SK-N-MC (cell line): ENCODE measurements around the gene USP47.

Experiments used
- DNase-seq: peaks from one replicate; pipeline ENCODE4 v3.0.0-alpha.2; 2011; ENCODE audit warnings: low read depth, low spot score
- H3K27ac ChIP-seq: fragments of 200-600 bp; sonication (generic); 2 replicates; pipeline ENCODE4 v1.5.1; 2016; ENCODE audit warnings: mixed run types
- H3K36me3 ChIP-seq: fragments of 200-600 bp; sonication (generic); 2 replicates; pipeline ENCODE4 v1.6.1; 2017; ENCODE audit warnings: antibody characterized with exemption, low read length, mixed read lengths; ENCODE audit not compliant: insufficient read depth
- H3K4me3 ChIP-seq: fragments of 200-600 bp; sonication (generic); 2 replicates; pipeline ENCODE4 v1.5.1; 2016
- H3K9ac ChIP-seq: fragments of 200-600 bp; sonication (generic); 2 replicates; pipeline ENCODE4 v1.8.0; 2017; ENCODE audit warnings: mixed run types, mixed read lengths; ENCODE audit not compliant: insufficient read length
- H3K9me3 ChIP-seq: fragments of 200-600 bp; sonication (generic); 2 replicates; pipeline ENCODE4 v1.6.1; 2017; ENCODE audit warnings: low read depth, mild to moderate bottlenecking, antibody characterized with exemption, low read length, moderate library complexity, mixed read lengths
- EZH2 ChIP-seq: fragments of 200-600 bp; sonication (generic); IDR thresholded peaks from one replicate; pipeline ENCODE4 v1.6.1; 2017; ENCODE audit warnings: antibody characterized with exemption
- FOXP2 ChIP-seq: optimal IDR thresholded peaks from 2 replicates; pipeline ENCODE3; 2011; ENCODE audit warnings: mild to moderate bottlenecking, moderate library complexity; ENCODE audit not compliant: insufficient read depth; ENCODE audit errors: extremely low read length, control extremely low read depth
- POLR2AphosphoS5 ChIP-seq: IDR thresholded peaks from 2 replicates; pipeline ENCODE4 v1.6.1; 2012; ENCODE audit warnings: mild to moderate bottlenecking, low read depth, low read length, borderline replicate concordance

USP47 gene

GRCh38 chr11:11856638-11857037 is 14.9 kb downstream of the USP47 start:
- H3K36me3 ChIP-seq: no peaks in the 10 kb centered on the region
- TF ChIP-seq POLR2AphosphoS5 (no peak), EZH2 (no peak), FOXP2 (no peak)
- no peak for DNase-seq
- H3K9me3 ChIP-seq: no peaks in the 10 kb centered on the region
- no peak overlapping the region for H3K27ac ChIP-seq
- no peak overlapping the region for H3K4me3 ChIP-seq
- no peak overlapping the region for H3K9ac ChIP-seq

- Histone ChIP-seq H3K9me3 (no peaks in the 10 kb centered on the region), H3K36me3 (no peaks in the 10 kb centered on the region), H3K27ac (no peak overlapping the region), H3K4me3 (no peak overlapping the region), H3K9ac (no peak overlapping the region)
- no peak for DNase-seq
- no peak for TF ChIP-seq EZH2
- TF ChIP-seq POLR2AphosphoS5: no peak
These were observed 16.0 kb downstream of the USP47 start for GRCh38 chr11:11857769-11858168.

GRCh38 chr11:11858676-11859075 is 16.9 kb downstream of the USP47 start:
- H3K27ac ChIP-seq: no peak overlapping the region
- H3K4me3 ChIP-seq: no peak overlapping the region
- H3K9ac ChIP-seq: no peak overlapping the region
- H3K36me3 ChIP-seq: no peaks in the 10 kb centered on the region
- H3K9me3 ChIP-seq: no peaks in the 10 kb centered on the region
- TF ChIP-seq FOXP2 (no peak), EZH2 (no peak), POLR2AphosphoS5 (no peak)
- no peak for DNase-seq

- no peak for TF ChIP-seq EZH2
- TF ChIP-seq POLR2AphosphoS5: no peak
- no peak for TF ChIP-seq FOXP2
- no peak for DNase-seq
- peaks cover 3% of the 10 kb centered on the region; the same call in 1 of the 2 replicates for H3K36me3 ChIP-seq
- no peak overlapping the region for H3K9ac ChIP-seq
- H3K27ac ChIP-seq: no peak overlapping the region
- H3K4me3 ChIP-seq: no peak overlapping the region
- no peaks in the 10 kb centered on the region for H3K9me3 ChIP-seq
These were observed 18.6 kb downstream of the USP47 start for GRCh38 chr11:11860103-11860979.

GRCh38 chr11:11862999-11863398 is 21.2 kb downstream of the USP47 start:
- Histone ChIP-seq H3K4me3 (no peak overlapping the region), H3K27ac (no peak overlapping the region), H3K36me3 (peaks cover 11% of the 10 kb centered on the region), H3K9me3 (no peaks in the 10 kb centered on the region; the same call in 1 of the 2 replicates), H3K9ac (no peak overlapping the region)
- no peak for TF ChIP-seq EZH2
- no peak for TF ChIP-seq FOXP2
- no peak for TF ChIP-seq POLR2AphosphoS5
- no peak for DNase-seq

GRCh38 chr11:11864332-11864731 is 22.6 kb downstream of the USP47 start:
- Histone ChIP-seq H3K36me3 (peaks cover 11% of the 10 kb centered on the region), H3K9ac (no peak overlapping the region), H3K9me3 (peaks cover under 1% of the 10 kb centered on the region; the same call in 1 of the 2 replicates), H3K27ac (no peak overlapping the region), H3K4me3 (no peak overlapping the region)
- DNase-seq: no peak
- TF ChIP-seq FOXP2 (no peak), EZH2 (no peak), POLR2AphosphoS5 (no peak)

GRCh38 chr11:11864803-11865202 is 23.0 kb downstream of the USP47 start:
- DNase-seq: no peak
- Histone ChIP-seq H3K4me3 (no peak overlapping the region), H3K36me3 (peaks cover 11% of the 10 kb centered on the region), H3K9me3 (peaks cover 3% of the 10 kb centered on the region; the same call in 1 of the 2 replicates), H3K27ac (no peak overlapping the region), H3K9ac (no peak overlapping the region)
- no peak for TF ChIP-seq EZH2
- TF ChIP-seq FOXP2: no peak
- no peak for TF ChIP-seq POLR2AphosphoS5

- Histone ChIP-seq H3K36me3 (peaks cover 11% of the 10 kb centered on the region), H3K27ac (no peak overlapping the region), H3K9ac (no peak overlapping the region), H3K9me3 (peaks cover 3% of the 10 kb centered on the region; the same call in 1 of the 2 replicates), H3K4me3 (no peak overlapping the region)
- DNase-seq: no peak
- no peak for TF ChIP-seq FOXP2
- TF ChIP-seq EZH2: no peak
- TF ChIP-seq POLR2AphosphoS5: no peak
These were observed 23.7 kb downstream of the USP47 start for GRCh38 chr11:11865449-11865848.
